CD4-positive, alpha-beta T cell treated with Interferon gamma for 1 hour (primary cell): ENCODE data around the gene ZMYM5.
A peak's percentile ranks its signal among the peaks of the same experiment; 100 is the strongest.
"Not testable (repeated sequence)": the region's sequence is repeated elsewhere in the genome, so short reads cannot be mapped to it uniquely, and the experiment has no call there.

Experiments used
- DNase-seq: peaks from one replicate; pipeline ENCODE4 v3.0.0-alpha.2; 2020

The ZMYM5 gene

GRCh38 chr13:19818223-19818842, 45.1 kb downstream of the ZMYM5 start:
- peak; percentile 17 for DNase-seq

DNA sequence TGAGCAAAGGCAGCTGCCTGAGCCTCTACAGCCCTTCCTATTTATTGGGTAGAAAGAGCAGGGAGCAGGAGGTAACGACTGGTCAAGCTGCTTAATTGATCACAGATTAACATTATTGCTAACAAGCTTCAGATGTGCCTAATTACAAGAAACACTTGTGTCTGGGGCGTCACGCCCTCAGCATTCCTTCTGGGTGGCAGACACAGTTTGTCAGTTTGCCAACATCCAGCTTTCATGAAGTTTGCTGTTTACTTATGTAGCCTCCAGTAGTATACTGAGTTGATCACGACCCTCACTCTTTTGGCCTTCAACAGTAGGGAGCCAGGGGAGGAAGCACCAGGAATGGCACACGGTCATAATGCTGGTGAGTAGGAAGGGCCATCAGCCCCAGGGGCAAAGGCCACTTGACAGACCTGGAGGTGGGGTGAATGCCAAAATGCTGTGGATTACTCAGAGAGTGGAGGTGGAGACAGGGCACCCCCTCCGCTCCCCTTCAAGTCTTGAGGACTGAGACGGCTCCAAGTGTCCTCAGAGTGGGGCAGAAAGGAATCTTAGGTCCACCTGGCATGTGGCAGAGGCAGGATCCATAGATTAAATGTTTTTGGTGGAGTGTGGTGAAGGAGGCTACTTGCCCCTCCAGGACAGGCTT, 45.8 kb downstream of the ZMYM5 start:
- DNase-seq: no peak

DNA sequence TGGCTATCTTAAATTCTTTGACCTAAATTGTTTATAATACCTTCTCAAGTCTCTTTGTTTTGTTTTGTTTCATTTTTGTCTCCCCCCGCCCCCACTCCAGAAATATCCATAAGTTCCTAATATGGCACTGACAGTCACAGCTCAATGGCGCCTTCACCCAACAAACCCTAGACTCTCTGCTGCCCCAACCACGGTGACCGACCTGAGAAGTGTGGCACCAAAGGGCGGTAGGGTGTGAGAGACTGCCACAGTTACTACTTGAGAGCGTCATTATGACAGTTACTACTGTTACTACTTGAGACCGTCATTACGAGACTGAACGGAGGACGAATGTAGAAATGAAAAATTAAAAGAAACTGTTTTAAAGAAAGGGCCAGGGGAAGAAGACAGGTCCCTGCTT, 46.3 kb downstream of the ZMYM5 start:
- no peak for DNase-seq

DNA sequence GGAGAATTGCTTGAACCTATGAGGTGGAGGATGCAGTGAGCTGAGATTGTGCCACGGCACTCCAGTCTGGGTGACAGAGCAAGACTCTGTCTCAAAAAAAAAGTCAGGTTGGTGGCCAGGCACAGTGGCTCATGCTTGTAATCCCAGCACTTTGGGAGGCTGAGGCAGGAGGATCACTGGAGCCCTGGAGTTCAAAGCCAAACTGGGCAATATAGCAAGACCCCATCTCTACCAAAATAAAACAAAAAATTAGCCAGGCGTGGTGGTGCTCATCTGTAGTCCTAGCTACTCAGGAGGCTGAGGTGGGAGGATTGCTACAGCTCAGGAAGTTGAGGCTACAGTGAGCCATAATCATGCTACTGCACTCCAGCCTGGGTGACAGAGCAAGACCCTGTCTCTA, 47.6 kb downstream of the ZMYM5 start:
- not testable (repeated sequence) for DNase-seq

- DNase-seq: no peak
These were observed 52.2 kb downstream of the ZMYM5 start for GRCh38 chr13:19810996-19811881.

DNA sequence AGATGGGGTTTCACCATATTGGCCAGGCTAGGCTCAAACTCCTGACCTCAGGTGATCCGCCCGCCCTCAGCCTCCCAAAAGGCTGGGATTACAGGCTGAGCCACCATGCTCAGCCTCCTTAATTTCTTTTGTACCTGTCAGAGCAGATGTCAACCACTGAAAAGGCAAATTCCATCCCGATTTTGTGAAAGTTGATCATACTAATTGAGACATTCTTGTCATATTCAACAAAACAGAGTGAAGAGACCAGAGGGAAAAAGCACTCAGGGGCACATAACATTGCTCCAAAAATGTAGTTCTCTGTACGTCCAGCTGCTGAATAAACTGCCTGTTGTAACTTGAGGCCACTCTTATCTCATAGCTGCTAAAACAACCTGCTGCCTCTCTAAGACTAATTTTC, 53.3 kb downstream of the ZMYM5 start:
- DNase-seq: no peak

DNA sequence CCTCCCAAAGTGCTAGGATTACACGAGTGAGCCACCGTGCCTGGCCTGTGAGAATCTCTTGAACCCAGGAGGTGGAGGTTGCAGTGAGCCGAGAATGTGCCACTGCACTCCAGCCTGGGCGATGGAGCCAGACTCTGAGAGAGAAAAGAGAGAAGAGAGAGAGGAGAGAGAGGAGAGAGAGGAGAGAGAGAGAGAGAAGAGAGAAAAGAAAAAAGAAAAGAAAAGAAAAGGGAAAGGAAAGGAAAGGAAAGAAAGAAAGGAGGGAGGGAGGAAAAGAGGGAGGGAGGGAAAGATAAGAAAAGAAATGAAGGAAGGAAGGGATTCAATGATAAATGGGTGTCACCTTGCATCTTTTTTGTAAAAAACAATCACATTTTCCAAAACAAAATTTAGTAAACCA, 57.7 kb downstream of the ZMYM5 start:
- DNase-seq: no peak

DNA sequence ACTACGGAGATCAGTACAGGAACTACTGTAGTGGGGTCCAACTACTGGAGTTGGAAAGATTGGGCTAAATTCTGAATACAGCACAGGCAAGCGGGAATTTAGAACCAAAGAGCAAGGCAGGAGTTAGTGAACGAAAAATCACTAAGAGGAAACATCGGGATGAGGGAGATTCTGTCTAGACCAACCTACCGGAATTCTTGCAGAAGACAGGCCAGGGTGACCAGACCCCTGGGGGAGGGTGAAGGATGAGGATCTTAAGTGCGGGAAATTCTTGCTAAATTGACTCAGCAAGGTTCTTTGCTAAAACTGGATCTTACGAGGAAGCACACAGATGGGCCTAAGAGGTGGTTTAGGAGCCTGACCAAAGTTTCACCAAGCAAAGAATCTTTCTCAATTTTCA, 67.5 kb downstream of the ZMYM5 start:
- DNase-seq: no peak

DNA sequence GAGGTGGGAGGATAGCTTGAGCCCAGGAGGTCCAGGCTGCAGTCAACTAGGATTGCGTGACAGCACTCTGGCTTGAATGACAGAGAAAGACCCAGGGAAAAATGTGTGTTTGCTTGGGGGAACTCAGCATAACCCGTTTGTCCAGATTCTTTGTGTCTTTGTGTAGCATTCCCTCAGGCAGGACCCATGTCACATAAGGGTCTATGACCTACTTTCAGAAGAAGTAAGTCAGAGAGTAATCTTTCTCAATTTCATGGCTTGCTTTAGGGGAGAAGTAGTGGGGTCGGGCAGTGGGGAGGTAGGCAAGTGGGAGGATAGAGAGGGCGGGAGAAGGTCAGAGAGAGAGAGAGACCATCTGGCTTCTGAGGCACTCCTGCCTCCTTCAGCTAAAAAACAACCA, 68.8 kb downstream of the ZMYM5 start:
- DNase-seq: no peak

DNA sequence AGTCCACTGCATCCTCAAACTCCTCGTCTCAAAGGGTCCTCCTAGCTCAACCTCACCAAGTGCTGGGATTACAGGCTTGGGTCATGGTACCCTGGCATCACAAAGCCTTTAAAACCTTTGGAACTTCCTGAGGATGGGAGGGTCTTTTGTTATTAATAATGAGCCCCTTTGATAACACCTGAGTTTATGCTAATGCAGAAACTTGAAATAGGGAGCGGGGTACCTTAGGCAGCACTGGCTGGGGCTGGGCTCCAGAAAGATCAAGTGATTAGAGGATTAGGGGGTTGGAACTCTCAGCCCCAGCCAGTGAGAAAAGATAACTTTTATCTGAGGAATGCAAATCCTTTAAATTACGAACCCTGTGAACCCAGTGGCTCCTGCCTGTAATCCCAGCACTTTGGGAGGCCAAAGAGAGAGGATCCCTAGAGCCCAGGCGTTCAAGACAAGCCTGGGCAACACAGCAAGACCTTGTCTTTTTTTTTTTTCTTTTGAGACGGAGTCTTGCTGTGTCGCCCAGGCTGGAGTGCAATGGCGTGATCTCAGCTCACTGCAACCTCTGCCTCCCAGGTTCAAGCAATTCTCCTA, 71.4 kb downstream of the ZMYM5 start:
- DNase-seq: no peak

DNA sequence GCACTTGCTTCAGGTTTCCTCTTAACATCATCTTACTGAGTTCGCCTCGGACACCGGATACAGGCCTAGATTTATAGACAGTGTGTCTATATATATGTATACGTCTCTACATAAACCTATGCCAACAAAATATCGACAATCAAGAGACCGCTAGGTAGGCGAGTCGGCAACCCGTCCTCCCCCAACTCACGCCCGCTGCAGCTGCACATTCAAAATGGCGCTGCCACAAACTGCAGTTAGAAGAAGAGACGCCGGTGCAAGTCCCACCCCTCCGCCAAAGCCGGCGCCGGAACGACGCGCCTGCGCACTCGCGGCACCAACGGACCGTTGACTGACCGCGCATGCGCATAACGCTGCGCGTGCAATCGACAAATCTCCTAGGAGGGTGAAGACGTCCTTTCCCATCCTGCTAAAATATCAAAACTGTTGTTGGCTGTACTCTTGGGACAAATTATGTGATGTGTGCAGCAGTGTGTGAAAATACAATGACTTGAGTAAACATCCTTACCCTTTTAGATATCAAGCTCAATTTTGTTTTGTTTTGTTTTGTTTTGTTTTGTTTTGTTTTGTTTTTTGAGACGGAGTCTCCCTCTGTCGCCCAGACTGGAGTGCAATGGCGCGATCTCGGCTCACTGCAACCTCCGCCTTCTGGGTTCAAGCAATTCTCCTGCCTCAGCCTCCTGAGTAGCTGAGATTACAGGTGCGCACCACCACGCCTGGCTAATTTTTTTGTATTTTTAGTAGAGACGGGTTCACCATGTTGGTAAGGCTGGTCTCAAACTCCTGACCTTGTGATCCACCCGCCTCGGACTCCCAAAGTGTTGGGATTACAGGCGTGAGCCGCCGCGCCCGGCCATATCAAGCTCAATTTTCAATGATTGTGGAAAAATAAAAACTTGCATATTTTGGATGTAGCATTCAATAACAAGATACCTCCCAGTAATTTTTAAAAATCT, 80.4 kb downstream of the ZMYM5 start, which contains the start of gene PSPC1:
Gene PSPC1, minus strand, starts transcription at position 219 of the 956 bp plus-strand sequence. Its CDS starts 188 bp downstream, at position 31.
- DNase-seq: peak; percentile 96

GRCh38 chr13:19782049-19782726, 81.3 kb downstream of the ZMYM5 start:
- peak; percentile 37 for DNase-seq

GRCh38 chr13:19781526-19781925, 81.9 kb downstream of the ZMYM5 start:
- DNase-seq: no peak

DNA sequence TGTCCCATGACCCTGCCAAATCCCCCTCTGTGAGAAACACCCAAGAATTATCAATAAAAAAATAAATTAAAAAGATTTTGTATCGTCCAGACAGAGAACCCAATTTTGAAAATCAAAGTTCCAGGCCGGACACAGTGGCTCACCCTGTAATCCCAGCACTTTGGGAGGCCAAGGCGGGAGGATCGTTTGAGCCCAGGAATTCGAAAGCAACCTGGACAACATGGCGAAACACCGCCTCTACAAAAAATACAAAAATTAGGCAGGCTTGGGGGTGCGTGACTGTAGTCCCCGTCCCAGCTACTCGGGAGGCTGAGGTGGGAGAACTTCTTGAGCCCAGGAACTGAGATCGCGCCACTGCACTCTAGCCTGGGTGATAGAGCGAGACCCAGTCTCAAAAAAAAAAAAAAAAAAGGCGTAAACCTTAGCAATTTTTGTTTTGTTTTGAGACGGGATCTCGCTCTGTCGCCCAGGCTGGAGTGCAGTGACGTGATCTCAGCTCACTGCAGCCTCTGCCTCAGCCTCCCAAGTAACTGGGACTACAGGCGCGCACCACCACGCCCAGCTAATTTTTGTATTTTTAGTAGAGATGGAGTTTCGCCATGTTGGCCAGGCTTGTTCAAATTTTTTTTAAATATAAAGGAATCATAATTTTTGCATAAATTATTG, 82.6 kb downstream of the ZMYM5 start:
- DNase-seq: peak; percentile 23
